ENCODE data around the gene KHDC1.

GRCh38 chr6:73282871-73283270, 19.9 kb upstream of the KHDC1 start:
- no peak for TF ChIP-seq CTCF (conservative IDR thresholded peaks at IDR 0.05; ENCODE audit: low read depth, low read length)
- no peak for TF ChIP-seq SMC3 (IDR thresholded peaks at IDR 0.05; ENCODE audit: low read depth, low read length)
